Melanocyte of skin (primary cell): Measurements from ENCODE around the gene CEP70. TPM values are rescaled to one million over a fixed set of nuclear protein-coding genes. Genes with fewer than 3 reads are reported as not detected.

Experiments
- total RNA-seq, 2 donors: library from RNA; depleted of rRNA; stranded (reverse); fragments of >200 nt; gene quantifications; 2 replicates each; pipeline ENCODE4 v1.2.3, GENCODE V29; 2012

CEP70 gene
- total RNA-seq, result 10 to 100 TPM; 20.0 to 24.0 TPM

GRCh38 chr3:138594150-138594934 lies at the start of gene CEP70:
CEP70 (minus strand) TSS chr3:138594260; CDS start chr3:138572927, 21,333 bp downstream.

GRCh38 chr3:138608322-138609135 lies 14.5 kb upstream of the CEP70 start, which contains the start of gene FAIM:
FAIM (plus strand) TSS chr3:138608771; CDS start chr3:138619727, 10,956 bp downstream.

Other genes starting within 250 kb of the CEP70 start
- gene MRAS, start 245.7 kb downstream of the CEP70 start, total RNA-seq, result 10 to 100 TPM; 47.8 to 88.6 TPM
- gene ESYT3, start 159.6 kb downstream of the CEP70 start, total RNA-seq, result under 1 TPM; 0.34 to 1.00 TPM
- gene FAIM, start 14.5 kb upstream of the CEP70 start, total RNA-seq, result 10 to 100 TPM in 1 of 2 donors, 1 to 10 TPM in 1; 7.2 to 10.3 TPM
- gene PIK3CB, start 240.7 kb upstream of the CEP70 start, total RNA-seq, result 10 to 100 TPM; 26.5 to 39.0 TPM